Neural cell (in vitro differentiated cells): ENCODE measurements around the gene SYNJ1.

Source experiments
- EP300 ChIP-seq: fragments of 450-650 bp; conservative IDR thresholded peaks from 2 replicates; pipeline ENCODE4 v1.6.1; 2014; ENCODE audit warnings: antibody characterized with exemption, mild to moderate bottlenecking, moderate library complexity; ENCODE audit not compliant: poor library complexity, severe bottlenecking
- EZH2 ChIP-seq: fragments of 200-600, 300-800 bp; shearing (Covaris generic), sonication (generic); IDR thresholded peaks from 2 replicates; pipeline ENCODE4 v1.6.1; 2014; ENCODE audit warnings: antibody characterized with exemption, low read length, borderline replicate concordance, mild to moderate bottlenecking; ENCODE audit not compliant: insufficient read depth, poor library complexity, severe bottlenecking
- SMC3 ChIP-seq: fragments of 450-650 bp; conservative IDR thresholded peaks from 2 replicates; pipeline ENCODE4 v1.6.1; 2014; ENCODE audit warnings: antibody characterized with exemption, mild to moderate bottlenecking, moderate library complexity; ENCODE audit not compliant: poor library complexity
- TF ChIP-seq, protein P1 (sequence below): fragments of 450-650 bp; IDR thresholded peaks from 2 replicates; pipeline ENCODE4 v1.5.1; 2014; ENCODE audit warnings: antibody characterized with exemption, mild to moderate bottlenecking, moderate library complexity; ENCODE audit not compliant: poor library complexity, severe bottlenecking

DNA sequence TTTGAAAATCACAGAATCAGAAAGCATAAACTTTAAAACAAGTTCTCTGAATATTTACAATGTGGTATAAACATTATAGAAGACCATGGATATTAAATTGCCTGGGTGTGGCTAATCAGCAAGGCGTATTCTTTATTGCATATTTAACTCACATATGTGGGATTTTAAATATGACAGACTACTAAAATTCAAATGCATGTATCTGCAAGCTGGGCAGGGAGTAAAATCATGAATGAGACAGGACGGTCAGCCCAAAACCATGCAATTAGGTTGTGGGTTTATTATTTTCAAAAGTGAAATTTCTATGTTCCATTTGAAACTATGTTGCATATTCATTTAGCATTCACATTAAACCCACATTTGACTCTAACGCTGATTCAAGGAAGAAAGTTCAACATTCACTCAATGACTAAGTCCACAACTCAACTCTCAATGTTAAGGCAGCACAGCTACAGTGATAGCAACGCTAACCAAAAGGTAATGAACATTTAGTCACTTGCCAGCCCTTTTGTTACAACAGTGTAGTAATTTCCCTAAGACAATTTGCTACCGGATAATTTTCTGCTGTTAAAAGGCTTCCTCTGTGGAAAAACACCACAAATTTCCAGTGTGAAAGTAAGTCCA, 6.3 kb upstream of the SYNJ1 start:
- TF ChIP-seq, protein P1, sequence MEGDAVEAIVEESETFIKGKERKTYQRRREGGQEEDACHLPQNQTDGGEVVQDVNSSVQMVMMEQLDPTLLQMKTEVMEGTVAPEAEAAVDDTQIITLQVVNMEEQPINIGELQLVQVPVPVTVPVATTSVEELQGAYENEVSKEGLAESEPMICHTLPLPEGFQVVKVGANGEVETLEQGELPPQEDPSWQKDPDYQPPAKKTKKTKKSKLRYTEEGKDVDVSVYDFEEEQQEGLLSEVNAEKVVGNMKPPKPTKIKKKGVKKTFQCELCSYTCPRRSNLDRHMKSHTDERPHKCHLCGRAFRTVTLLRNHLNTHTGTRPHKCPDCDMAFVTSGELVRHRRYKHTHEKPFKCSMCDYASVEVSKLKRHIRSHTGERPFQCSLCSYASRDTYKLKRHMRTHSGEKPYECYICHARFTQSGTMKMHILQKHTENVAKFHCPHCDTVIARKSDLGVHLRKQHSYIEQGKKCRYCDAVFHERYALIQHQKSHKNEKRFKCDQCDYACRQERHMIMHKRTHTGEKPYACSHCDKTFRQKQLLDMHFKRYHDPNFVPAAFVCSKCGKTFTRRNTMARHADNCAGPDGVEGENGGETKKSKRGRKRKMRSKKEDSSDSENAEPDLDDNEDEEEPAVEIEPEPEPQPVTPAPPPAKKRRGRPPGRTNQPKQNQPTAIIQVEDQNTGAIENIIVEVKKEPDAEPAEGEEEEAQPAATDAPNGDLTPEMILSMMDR: no peak
- no peak for TF ChIP-seq EP300
- TF ChIP-seq EZH2: no peak
- no peak for TF ChIP-seq SMC3
